T47D (cell line): ENCODE results near the gene ABHD2.

Experiments used
- DNase-seq, 2 experiments: peaks; one replicate each; pipeline versions ENCODE4 v3.0.0 to v3.0.0-alpha.2; 2011 to 2012; ENCODE audit warnings: low read depth in 1 of 2, low spot score in 1 of 2
- JUND ChIP-seq: IDR thresholded peaks from 2 replicates; pipeline ENCODE4 v1.6.1; 2012; ENCODE audit warnings: low read depth
- in situ Hi-C: cut with HindIII; loops from 2 replicates; pipeline ENCODE4 v1.10.0; 2016; ENCODE audit warnings: low sequenced_read_pairs, low pct_unique_long_range_greater_than_20kb

ABHD2 gene

GRCh38 chr15:89148126-89148525 is 59.9 kb downstream of the ABHD2 start:
- TF ChIP-seq JUND, result no peak
- no peak for DNase-seq
- in situ Hi-C loops, result no loop called here

DNA sequence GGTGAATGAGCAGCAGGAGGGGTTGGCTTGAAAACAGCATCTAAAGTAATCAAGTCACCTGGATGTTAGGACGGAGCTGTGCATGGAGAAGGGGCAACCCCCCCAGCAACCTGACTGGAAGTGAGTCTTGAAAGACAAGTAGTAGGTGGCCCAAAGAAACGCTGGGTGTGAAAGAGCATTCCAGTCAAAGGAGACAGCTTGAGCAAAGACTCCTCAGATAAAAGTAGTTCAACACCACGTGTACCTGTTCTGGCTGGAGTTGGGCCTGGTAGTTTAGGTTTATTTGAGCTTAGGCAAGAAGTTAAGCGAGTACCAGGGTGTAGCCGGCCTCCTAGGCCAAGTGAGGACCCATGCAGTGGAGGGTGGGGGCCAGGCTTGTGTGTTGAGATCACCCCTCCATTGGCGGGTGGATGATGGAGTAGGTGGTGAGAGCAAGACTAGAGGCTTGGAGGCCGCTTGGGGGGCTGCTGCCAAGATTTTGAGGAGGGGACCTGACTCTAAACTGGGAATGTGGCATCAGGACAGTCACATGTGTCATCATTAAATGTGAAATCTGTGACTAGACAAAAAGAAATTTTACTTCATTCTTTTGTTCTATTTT is 61.3 kb downstream of the ABHD2 start:
- in situ Hi-C loops, result no loop called here
- DNase-seq, result peak in 1 of 2 experiments; percentile 22
- TF ChIP-seq JUND, result no peak

GRCh38 chr15:89150287-89150686 is 62.0 kb downstream of the ABHD2 start:
- in situ Hi-C loops, result no loop called here
- DNase-seq, result peak in 1 of 2 experiments; percentile 53
- TF ChIP-seq JUND, result no peak

- no peak; the same call in 1 of the 2 replicates for TF ChIP-seq JUND
- in situ Hi-C loops, result no loop called here
- peak; percentile 62 to 88 for DNase-seq
Observed at GRCh38 chr15:89150762-89151664, 62.8 kb downstream of the ABHD2 start.

- no peak for DNase-seq
- no peak for TF ChIP-seq JUND
- in situ Hi-C loops, result no loop called here
Observed at GRCh38 chr15:89155122-89155521, 66.9 kb downstream of the ABHD2 start.

DNA sequence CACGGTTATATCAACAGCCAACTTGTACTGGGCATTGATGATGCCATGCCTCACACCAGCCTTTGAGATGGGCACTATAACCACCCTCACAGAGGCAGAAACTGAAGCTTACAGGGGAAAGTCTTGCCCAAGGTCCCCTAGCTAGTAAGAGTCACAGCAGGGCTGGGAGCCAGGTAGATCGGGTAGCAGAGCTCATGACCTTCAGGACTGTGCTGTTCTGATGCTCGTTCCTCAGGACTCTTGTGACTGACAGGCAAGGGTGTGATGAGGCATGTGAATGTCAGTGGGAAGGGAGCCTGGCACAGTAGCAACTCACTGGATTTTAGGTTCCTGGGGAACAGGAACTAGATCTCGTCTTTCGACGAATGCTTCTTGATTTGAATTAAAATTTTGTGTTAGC is 67.4 kb downstream of the ABHD2 start:
- no peak for TF ChIP-seq JUND
- no peak for DNase-seq
- in situ Hi-C loops, result no loop called here

- DNase-seq, result no peak
- TF ChIP-seq JUND, result no peak
- in situ Hi-C loops, result no loop called here
Observed at GRCh38 chr15:89157061-89157460, 68.8 kb downstream of the ABHD2 start.

GRCh38 chr15:89157918-89158564 is 69.8 kb downstream of the ABHD2 start:
- no peak for DNase-seq
- no peak for TF ChIP-seq JUND
- in situ Hi-C loops, result no loop called here

DNA sequence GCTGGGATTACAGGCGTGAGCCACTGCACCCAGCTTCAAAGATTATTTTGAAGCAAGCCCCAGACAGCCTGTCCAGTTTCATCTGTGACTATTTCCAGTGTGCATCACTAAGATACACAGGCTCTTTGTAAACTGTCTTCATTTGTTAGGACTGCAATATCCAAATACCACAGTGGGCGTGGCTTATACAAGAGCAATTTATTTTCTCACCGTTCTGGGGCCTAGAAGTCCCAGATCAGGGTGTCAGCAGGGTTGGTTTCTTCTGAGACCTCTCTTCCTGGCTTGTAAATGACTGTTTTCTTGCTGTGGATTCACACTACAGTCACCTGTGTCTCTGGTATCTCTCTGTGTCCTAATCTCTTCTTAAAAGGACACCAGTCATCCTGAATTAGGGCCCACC is 73.4 kb downstream of the ABHD2 start:
- TF ChIP-seq JUND, result no peak
- in situ Hi-C loops, result no loop called here
- no peak for DNase-seq

GRCh38 chr15:89163271-89164055 is 75.2 kb downstream of the ABHD2 start:
- in situ Hi-C loops, result no loop called here
- no peak for DNase-seq
- TF ChIP-seq JUND, result no peak

GRCh38 chr15:89164712-89165211 is 76.5 kb downstream of the ABHD2 start:
- no peak for TF ChIP-seq JUND
- in situ Hi-C loops, result no loop called here
- peak in 1 of 2 experiments; percentile 62 for DNase-seq

- in situ Hi-C loops, result no loop called here
- no peak for DNase-seq
- TF ChIP-seq JUND, result no peak
Observed at GRCh38 chr15:89165677-89166076, 77.4 kb downstream of the ABHD2 start.
